Liver (tissue), 9 donors: ENCODE results near the gene C18orf32. TPM values are rescaled to one million over a fixed set of nuclear protein-coding genes. Genes with fewer than 3 reads are reported as not detected.

Experiments used
- DNase-seq: peaks from one replicate; pipeline ENCODE4 v3.0.0-alpha.2; 2017; ENCODE audit warnings: low spot score
- H3K27ac ChIP-seq, 2 donors: one replicate each; pipeline ENCODE4 v1.7.0; 2013; ENCODE audit warnings: inconsistent platforms in 2 of 2, low read length in 2 of 2, control low read depth in 1 of 2, low read depth in 1 of 2, mild to moderate bottlenecking in 1 of 2
- H3K27me3 ChIP-seq, 4 donors: one replicate each; pipeline versions ENCODE4 v1.6.1 to v1.7.0; 2013; ENCODE audit warnings: low read length in 3 of 4, inconsistent platforms in 1 of 4, mild to moderate bottlenecking in 1 of 4, moderate library complexity in 1 of 4; ENCODE audit not compliant: control insufficient read depth in 4 of 4, insufficient read depth in 4 of 4
- H3K36me3 ChIP-seq, 4 donors: one replicate each; pipeline versions ENCODE4 v1.6.1 to v1.7.0; 2013; ENCODE audit warnings: low read length in 3 of 4, mild to moderate bottlenecking in 3 of 4, low read depth in 1 of 4, moderate library complexity in 1 of 4; ENCODE audit not compliant: control insufficient read depth in 4 of 4, insufficient read depth in 3 of 4
- H3K4me1 ChIP-seq, 4 donors: one replicate each; pipeline versions ENCODE4 v1.6.1 to v1.7.0; 2013; ENCODE audit warnings: low read length in 3 of 4, mild to moderate bottlenecking in 3 of 4, moderate library complexity in 1 of 4; ENCODE audit not compliant: control insufficient read depth in 4 of 4, insufficient read depth in 4 of 4
- H3K4me3 ChIP-seq, 3 donors: one replicate each; pipeline versions ENCODE4 v1.6.1 to v1.7.0; 2013; ENCODE audit warnings: low read length in 3 of 3, control low read depth in 1 of 3, low read depth in 1 of 3, mild to moderate bottlenecking in 1 of 3
- H3K9ac ChIP-seq, 2 donors: one replicate each; pipeline ENCODE4 v1.7.0; 2013; ENCODE audit warnings: low read length in 2 of 2, mild to moderate bottlenecking in 2 of 2, moderate library complexity in 2 of 2, control low read depth in 1 of 2, low read depth in 1 of 2
- H3K9me3 ChIP-seq, 4 donors: one replicate each; pipeline versions ENCODE4 v1.6.1 to v1.7.0; 2013; ENCODE audit warnings: low read length in 3 of 4; ENCODE audit not compliant: control insufficient read depth in 4 of 4
- ATF3 ChIP-seq: IDR thresholded peaks from 2 replicates; pipeline ENCODE4 v1.6.1; 2016; ENCODE audit warnings: antibody characterized with exemption
- CTCF ChIP-seq: fragments of 150-350 bp; IDR thresholded peaks from 2 replicates; pipeline ENCODE4 v1.5.1; 2017; ENCODE audit warnings: improper control_type of control experiment, low read depth, low read length; ENCODE audit not compliant: missing input control
- EGR1 ChIP-seq, 2 donors: IDR thresholded peaks; 2 replicates each; pipeline ENCODE4 v1.6.1; 2016 to 2018; ENCODE audit warnings: antibody characterized with exemption in 2 of 2, low read depth in 2 of 2
- FOXA1 ChIP-seq: IDR thresholded peaks from 2 replicates; pipeline ENCODE4 v1.6.1; 2016; ENCODE audit warnings: antibody characterized with exemption
- FOXA2 ChIP-seq: IDR thresholded peaks from 2 replicates; pipeline ENCODE4 v1.6.1; 2016; ENCODE audit warnings: antibody characterized with exemption
- GABPA ChIP-seq, 2 donors: IDR thresholded peaks in 1 of 2; conservative IDR thresholded peaks in 1 of 2; 2 replicates each; pipeline ENCODE4 v1.6.1; 2016; ENCODE audit warnings: antibody characterized with exemption in 2 of 2, mild to moderate bottlenecking in 1 of 2, moderate library complexity in 1 of 2
- HNF4A ChIP-seq, 2 donors: conservative IDR thresholded peaks; 2 replicates each; pipeline ENCODE4 v1.6.1; 2016; ENCODE audit warnings: antibody characterized with exemption in 2 of 2, mild to moderate bottlenecking in 2 of 2
- HNF4G ChIP-seq: IDR thresholded peaks from 2 replicates; pipeline ENCODE4 v1.6.1; 2016; ENCODE audit warnings: antibody characterized with exemption
- JUND ChIP-seq, 2 donors: IDR thresholded peaks; 2 replicates each; pipeline ENCODE4 v1.6.1; 2016; ENCODE audit warnings: antibody characterized with exemption in 2 of 2
- MAX ChIP-seq: IDR thresholded peaks from 2 replicates; pipeline ENCODE4 v1.6.1; 2016; ENCODE audit warnings: antibody characterized with exemption
- NR2F2 ChIP-seq: IDR thresholded peaks from 2 replicates; pipeline ENCODE4 v1.6.1; 2016; ENCODE audit warnings: antibody characterized with exemption
- RAD21 ChIP-seq, 2 donors: IDR thresholded peaks; 2 replicates each; pipeline ENCODE4 v1.6.1; 2016; ENCODE audit warnings: antibody characterized with exemption in 2 of 2, mild to moderate bottlenecking in 2 of 2
- RXRA ChIP-seq, 2 donors: IDR thresholded peaks; 2 replicates each; pipeline ENCODE4 v1.6.1; 2017 to 2018; ENCODE audit warnings: antibody characterized with exemption in 2 of 2, mild to moderate bottlenecking in 1 of 2
- SP1 ChIP-seq: IDR thresholded peaks from 2 replicates; pipeline ENCODE4 v1.6.1; 2018; ENCODE audit warnings: antibody characterized with exemption, mild to moderate bottlenecking
- TAF1 ChIP-seq: conservative IDR thresholded peaks from 2 replicates; pipeline ENCODE4 v1.6.1; 2016; ENCODE audit warnings: antibody characterized with exemption, mild to moderate bottlenecking
- YY1 ChIP-seq: IDR thresholded peaks from 2 replicates; pipeline ENCODE4 v1.6.1; 2016; ENCODE audit warnings: antibody characterized with exemption, mild to moderate bottlenecking
- ZBTB33 ChIP-seq: IDR thresholded peaks from 2 replicates; pipeline ENCODE4 v1.6.1; 2016; ENCODE audit warnings: antibody characterized with exemption
- WGBS: extraction: QIAGEN DNeasy Blood & Tissue Kit; methylation state at CpG from one replicate; pipeline ENCODE4 v1.1.7; 2013; 5-methylcytosine and 5-hydroxymethylcytosine counted together
- polyA plus RNA-seq, 2 donors: library from polyadenylated mRNA; stranded (reverse) in 1 of 2; unstranded in 1 of 2; fragments of 200-250 nt in 1 of 2; fragments of >200 nt in 1 of 2; fragmentation: Nextera tagmentation in 1 of 2; extraction: Ambion mirVana in 1 of 2; gene quantifications; one replicate each; pipeline versions ENCODE4 v1.2.1 to v1.2.3, GENCODE V29; 2013 to 2015
- total RNA-seq, 2 donors: library from RNA; depleted of rRNA; stranded (reverse); fragments of >200 nt; gene quantifications; one replicate each; pipeline ENCODE4 v1.2.3, GENCODE V29; 2014
- donor health status: healthy.
- donor health status: healthy.
- donor health status: healthy.
- donor health status: healthy.
- donor health status: healthy.

Gene C18orf32
- total and polyA plus RNA-seq, 4 donors = 12.4 to 63.2 (median 29.8) TPM

- peak overlapping the region; percentile 82 to 93 for H3K27ac ChIP-seq
- H3K36me3 ChIP-seq = peaks cover 4 to 29% (median 25%) of the 10 kb centered on the region in 4 donors
- no peaks in the 10 kb centered on the region for H3K9me3 ChIP-seq
- H3K27me3 ChIP-seq = no peaks in the 10 kb centered on the region
- DNase-seq = no peak
- H3K4me1 ChIP-seq = peaks cover 0 to 20% (median 15%) of the 10 kb centered on the region in 4 donors
- TF ChIP-seq RXRA (IDR thresholded peaks at IDR 0.05) (no peak), SP1 (no peak), ATF3 (no peak), JUND (IDR thresholded peaks at IDR 0.05) (no peak), CTCF (no peak), HNF4G (no peak)
- H3K9ac ChIP-seq = peak overlapping the region; percentile 93 to 98
- WGBS = 32% methylated on average over 7 of the region's 7 CpGs
- peak overlapping the region; percentile 84 to 100 (median 90) for H3K4me3 ChIP-seq
These were observed 4.5 kb upstream of the C18orf32 start for GRCh38 chr18:49491534-49491856.

- TF ChIP-seq ZBTB33 (no peak), ATF3 (no peak), CTCF (no peak), JUND (IDR thresholded peaks at IDR 0.05) (no peak), RAD21 (IDR thresholded peaks at IDR 0.05) (no peak), NR2F2 (no peak), FOXA2 (no peak), EGR1 (IDR thresholded peaks at IDR 0.05; ENCODE audit: low read depth in 2 of 2) (no peak), YY1 (no peak), FOXA1 (no peak), HNF4A (conservative IDR thresholded peaks at IDR 0.05) (no peak), GABPA (IDR thresholded peaks at IDR 0.05 in 1 of 2, conservative IDR thresholded peaks at IDR 0.05 in 1 of 2) (no peak), TAF1 (no peak), RXRA (IDR thresholded peaks at IDR 0.05) (no peak), SP1 (no peak), HNF4G (no peak), MAX (no peak)
- Histone ChIP-seq H3K9me3 (no peaks in the 10 kb centered on the region), H3K27me3 (no peaks in the 10 kb centered on the region), H3K4me3 (no peak overlapping the region), H3K9ac (no peak overlapping the region), H3K27ac (peak overlapping the region in 1 of 2 donors; percentile 14), H3K36me3 (peaks cover 4 to 29% (median 25%) of the 10 kb centered on the region in 4 donors), H3K4me1 (peaks cover 2 to 26% (median 22%) of the 10 kb centered on the region in 4 donors)
- 71% methylated on average over 4 of the region's 4 CpGs for WGBS
- no peak for DNase-seq
These were observed 3.3 kb upstream of the C18orf32 start for GRCh38 chr18:49490246-49490762.
